Naive thymus-derived CD4-positive, alpha-beta T cell (primary cell): ENCODE measurements around the gene OR8H2. TPM values are rescaled to one million over a fixed set of nuclear protein-coding genes. Genes with fewer than 3 reads are reported as not detected.
"Not testable (repeated sequence)": the region's sequence is repeated elsewhere in the genome, so short reads cannot be mapped to it uniquely, and the experiment has no call there.

Experiments
- ATAC-seq: fragments of 150-1000 bp; cut with Tn5 transposase; 2 replicates; pipeline ENCODE4 v1.10.0; 2021; ENCODE audit warnings: mild to moderate bottlenecking, moderate library complexity
- CTCF ChIA-PET: fragments of 350-600 bp; sonication (Branson Sonifier 250); formaldehyde crosslinking; loops from one replicate; lab custom pipeline; 2021; ENCODE audit warnings: antibody characterized with exemption; lab: Charles Lee
- POLR2A ChIA-PET: fragments of 350-600 bp; sonication (Branson Sonifier 250); formaldehyde crosslinking; loops from one replicate; lab custom pipeline; 2021; ENCODE audit warnings: antibody characterized with exemption, inconsistent platforms; lab: Charles Lee
- DNase-seq, 9 donors: peaks; one replicate each; pipeline versions ENCODE4 v3.0.0 to v3.0.0-alpha.2; 2020 to 2022; ENCODE audit warnings: mixed read lengths in 1 of 9
- H3K27ac ChIP-seq: one replicate; pipeline ENCODE4 v1.7.0; 2013; ENCODE audit warnings: mild to moderate bottlenecking, low read depth, low read length, moderate library complexity
- H3K27me3 ChIP-seq, 2 donors: one replicate each; pipeline ENCODE4 v1.7.0; 2013; ENCODE audit warnings: low read length in 2 of 2, mild to moderate bottlenecking in 2 of 2, moderate library complexity in 2 of 2; ENCODE audit not compliant: control insufficient read depth in 2 of 2, insufficient read depth in 2 of 2
- H3K36me3 ChIP-seq, 3 experiments: 1 replicate in 2 of 3; 2 replicates in 1 of 3; pipeline ENCODE4 v1.7.0; 2013; ENCODE audit warnings: low read length in 3 of 3, mild to moderate bottlenecking in 3 of 3, moderate library complexity in 1 of 3; ENCODE audit not compliant: insufficient read depth in 3 of 3, control insufficient read depth in 2 of 3
- H3K4me1 ChIP-seq, 2 donors: one replicate each; pipeline ENCODE4 v1.7.0; 2013; ENCODE audit warnings: low read length in 2 of 2, mild to moderate bottlenecking in 2 of 2, moderate library complexity in 1 of 2; ENCODE audit not compliant: control insufficient read depth in 2 of 2, insufficient read depth in 2 of 2
- H3K4me3 ChIP-seq: 2 replicates; pipeline ENCODE4 v1.7.0; 2013; ENCODE audit warnings: mild to moderate bottlenecking, low read length
- H3K9me3 ChIP-seq, 3 experiments: 1 replicate in 2 of 3; 2 replicates in 1 of 3; pipeline ENCODE4 v1.7.0; 2013; ENCODE audit warnings: low read length in 3 of 3; ENCODE audit not compliant: control insufficient read depth in 2 of 3
- H3K27ac Mint-ChIP-seq, 9 donors: one replicate each; pipeline ENCODE4 v1.8.0; 2020 to 2022; ENCODE audit warnings: mixed read lengths in 9 of 9, mild to moderate bottlenecking in 8 of 9, moderate library complexity in 5 of 9, inconsistent platforms in 2 of 9
- H3K27me3 Mint-ChIP-seq, 5 donors: one replicate each; pipeline ENCODE4 v1.8.0; 2021 to 2022; ENCODE audit warnings: mixed read lengths in 5 of 5, mild to moderate bottlenecking in 1 of 5
- H3K36me3 Mint-ChIP-seq, 5 donors: one replicate each; pipeline ENCODE4 v1.8.0; 2020 to 2022; ENCODE audit warnings: mixed read lengths in 5 of 5, mild to moderate bottlenecking in 3 of 5, inconsistent platforms in 1 of 5
- H3K4me1 Mint-ChIP-seq, 7 donors: one replicate each; pipeline ENCODE4 v1.8.0; 2020 to 2022; ENCODE audit warnings: mixed read lengths in 7 of 7, mild to moderate bottlenecking in 3 of 7, inconsistent platforms in 1 of 7
- H3K4me3 Mint-ChIP-seq, 10 donors: one replicate each; pipeline ENCODE4 v1.8.0; 2020 to 2022; ENCODE audit warnings: mild to moderate bottlenecking in 10 of 10, mixed read lengths in 10 of 10, moderate library complexity in 6 of 10, inconsistent platforms in 2 of 10
- H3K9me3 Mint-ChIP-seq, 11 donors: one replicate each; pipeline ENCODE4 v1.8.0; 2020 to 2022; ENCODE audit warnings: mixed read lengths in 11 of 11, mild to moderate bottlenecking in 4 of 11, inconsistent platforms in 1 of 11, moderate library complexity in 1 of 11
- intact Hi-C, 2 donors: fragments of 100-400 bp; cut with micrococcal nuclease; formaldehyde crosslinking; loops; one replicate each; pipeline ENCODE4 v1.15.1; 2023
- polyA plus RNA-seq, 2 donors: library from polyadenylated mRNA; unstranded; fragments of 300-500 nt; fragmentation: Illumina TruSeq; gene quantifications; one replicate each; pipeline ENCODE4 v1.2.3, GENCODE V29; 2021
- total RNA-seq, 6 experiments: library from RNA in 5 of 6; stranded (reverse) in 5 of 6; gene quantifications; 1 replicate in 5 of 6; 2 replicates in 1 of 6; pipeline ENCODE4 v1.2.3 and lab custom pipeline; 2021 to 2026

Gene OR8H2
- total and polyA plus RNA-seq, 7 experiments from 2014 or later, result not detected

DNA sequence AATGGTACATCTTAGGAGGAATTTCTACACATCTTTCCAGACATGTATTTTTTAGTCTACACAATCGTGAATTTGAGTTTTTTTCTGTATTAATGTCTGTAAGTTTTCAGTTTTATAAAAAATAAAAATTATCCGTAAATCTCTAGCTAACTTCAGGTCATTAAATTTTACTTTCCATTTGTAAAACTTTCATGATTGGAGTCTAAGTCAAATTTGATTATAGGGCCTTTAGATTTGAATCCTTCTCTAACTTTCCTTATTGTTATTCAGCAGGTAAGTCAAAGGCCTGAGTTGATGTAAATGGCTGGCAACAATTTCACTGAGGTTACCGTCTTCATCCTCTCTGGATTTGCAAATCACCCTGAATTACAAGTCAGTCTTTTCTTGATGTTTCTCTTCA, 10.5 kb upstream of the OR8H2 start, which contains the start of gene OR8I2:
Gene OR8I2 (plus strand): TSS at position 301 of the 400 bp plus-strand sequence. CDS start 0 bp downstream, at position 301.
- Mint-ChIP-seq H3K4me1 (no peaks in the 10 kb centered on the region), H3K27me3 (no peaks in the 10 kb centered on the region), H3K4me3 (no peak within 1 kb of the TSS), H3K36me3 (no peaks in the 10 kb centered on the region), H3K9me3 (peaks cover 0 to 25% (median 8%) of the 10 kb centered on the region in 11 donors), H3K27ac (no peak within 1 kb of the TSS)
- ChIA-PET POLR2A (no interaction called here), CTCF (no interaction called here)
- no peaks in the 10 kb centered on the region for H3K27me3 ChIP-seq
- H3K27ac ChIP-seq, result no peak within 1 kb of the TSS
- no peaks in the 10 kb centered on the region for H3K36me3 ChIP-seq
- H3K4me3 ChIP-seq, result no peak within 1 kb of the TSS
- DNase-seq (no peak), ATAC-seq (no peak)
- H3K4me1 ChIP-seq, result no peaks in the 10 kb centered on the region
- intact Hi-C loops, result no loop called here
- H3K9me3 ChIP-seq, result no peaks in the 10 kb centered on the region

DNA sequence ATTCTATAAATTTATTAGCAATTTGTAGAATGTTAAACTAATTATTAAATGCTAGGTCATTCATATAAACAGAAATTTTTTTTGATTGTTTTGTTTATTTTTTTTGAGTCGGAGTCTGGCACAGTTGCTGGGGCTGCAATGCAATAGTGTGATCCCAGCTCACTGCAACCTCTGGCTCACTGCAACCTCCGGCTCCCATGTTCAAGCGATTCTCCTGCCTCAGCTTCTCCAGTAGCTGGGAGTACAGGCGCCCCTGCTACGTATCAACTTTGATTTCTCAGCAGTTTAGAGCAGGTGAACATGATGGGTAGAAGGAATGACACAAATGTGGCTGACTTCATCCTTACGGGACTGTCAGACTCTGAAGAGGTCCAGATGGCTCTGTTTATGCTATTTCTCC, 18.6 kb downstream of the OR8H2 start, which contains the start of gene OR8H3:
Gene OR8H3 (plus strand): TSS at position 301 of the 400 bp plus-strand sequence. CDS start 0 bp downstream, at position 301.
- ATAC-seq, result no peak
- ChIA-PET CTCF (no interaction called here), POLR2A (no interaction called here)
- H3K9me3 Mint-ChIP-seq, result peaks cover 0 to 11% (median 9%) of the 10 kb centered on the region in 11 donors
- no peaks in the 10 kb centered on the region for H3K27me3 Mint-ChIP-seq
- H3K27ac Mint-ChIP-seq, result no peak within 1 kb of the TSS
- Histone ChIP-seq H3K27me3 (no peaks in the 10 kb centered on the region), H3K4me1 (no peaks in the 10 kb centered on the region), H3K4me3 (no peak within 1 kb of the TSS), H3K27ac (no peak within 1 kb of the TSS), H3K36me3 (no peaks in the 10 kb centered on the region), H3K9me3 (no peaks in the 10 kb centered on the region)
- H3K36me3 Mint-ChIP-seq, result peaks cover 0 to 8% (median 0%) of the 10 kb centered on the region in 5 donors
- no peak for DNase-seq
- intact Hi-C loops, result no loop called here
- no peak within 1 kb of the TSS for H3K4me3 Mint-ChIP-seq
- no peaks in the 10 kb centered on the region for H3K4me1 Mint-ChIP-seq

DNA sequence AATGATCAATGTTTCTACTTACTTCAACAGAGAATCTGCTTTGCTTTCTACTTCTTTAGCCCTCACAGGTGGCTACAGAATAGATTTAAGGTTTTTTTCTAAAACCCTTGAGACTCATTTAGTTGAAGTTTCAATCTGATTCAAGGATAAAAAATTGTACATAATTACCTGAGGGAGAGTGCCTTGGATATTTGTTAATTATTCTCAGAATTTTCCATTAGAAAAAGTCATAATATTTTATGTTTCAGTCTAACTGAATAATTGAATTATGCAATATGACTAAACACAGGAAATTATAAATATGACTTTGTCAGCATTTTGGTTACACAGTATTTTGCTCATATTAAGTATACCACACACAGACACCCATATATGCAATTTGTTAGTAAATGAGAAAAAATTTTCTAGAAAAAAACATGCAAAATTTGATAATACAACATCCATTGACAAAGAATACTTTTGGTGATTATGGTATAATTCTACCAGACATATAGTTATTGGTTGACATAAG, 36.7 kb downstream of the OR8H2 start, which contains the start of gene OR8J3:
Gene OR8J3 (minus strand): TSS at position 51 of the 511 bp plus-strand sequence. CDS start 2,483 bp downstream, outside the sequence.
- Histone ChIP-seq H3K4me1 (no peaks in the 10 kb centered on the region), H3K36me3 (no peaks in the 10 kb centered on the region), H3K27me3 (no peaks in the 10 kb centered on the region), H3K27ac (no peak within 1 kb of the TSS), H3K4me3 (no peak within 1 kb of the TSS), H3K9me3 (no peaks in the 10 kb centered on the region)
- no peak for ATAC-seq
- H3K27me3 Mint-ChIP-seq, result no peaks in the 10 kb centered on the region
- H3K4me3 Mint-ChIP-seq, result no peak within 1 kb of the TSS
- no peaks in the 10 kb centered on the region for H3K4me1 Mint-ChIP-seq
- ChIA-PET POLR2A (no interaction called here), CTCF (no interaction called here)
- no peak for DNase-seq
- intact Hi-C loops, result no loop called here
- H3K27ac Mint-ChIP-seq, result no peak within 1 kb of the TSS
- peaks cover 4 to 22% (median 9%) of the 10 kb centered on the region in 11 donors for H3K9me3 Mint-ChIP-seq
- no peaks in the 10 kb centered on the region for H3K36me3 Mint-ChIP-seq

DNA sequence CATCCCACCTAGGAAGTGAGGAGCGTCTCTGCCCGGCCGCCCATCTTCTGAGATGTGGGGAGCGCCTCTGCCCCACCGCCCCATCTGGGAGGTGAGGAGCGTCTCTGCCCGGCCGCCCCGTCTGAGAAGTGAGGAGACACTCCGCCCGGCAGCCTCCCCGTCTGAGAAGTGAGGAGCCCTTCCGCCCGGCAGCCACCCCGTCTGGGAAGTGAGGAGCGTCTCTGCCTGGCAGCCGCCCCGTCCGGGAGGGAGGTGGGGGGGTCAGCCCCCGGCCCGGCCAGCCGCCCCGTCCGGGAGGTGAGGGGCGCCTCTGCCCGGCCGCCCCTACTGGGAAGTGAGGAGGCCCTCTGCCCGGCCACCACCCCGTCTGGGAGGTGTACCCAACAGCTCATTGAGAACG, 40.2 kb downstream of the OR8H2 start:
- H3K4me3 Mint-ChIP-seq, ATAC-seq, POLR2A ChIA-PET, H3K4me1 Mint-ChIP-seq, H3K27ac ChIP-seq, CTCF ChIA-PET, H3K27ac Mint-ChIP-seq, H3K9me3 ChIP-seq, H3K36me3 ChIP-seq, intact Hi-C loops, H3K27me3 Mint-ChIP-seq, H3K27me3 ChIP-seq, H3K4me1 ChIP-seq, H3K36me3 Mint-ChIP-seq, H3K4me3 ChIP-seq, DNase-seq: not testable (repeated sequence)
- H3K9me3 Mint-ChIP-seq, result peaks cover 0 to 19% (median 8%) of the 10 kb centered on the region in 11 donors

DNA sequence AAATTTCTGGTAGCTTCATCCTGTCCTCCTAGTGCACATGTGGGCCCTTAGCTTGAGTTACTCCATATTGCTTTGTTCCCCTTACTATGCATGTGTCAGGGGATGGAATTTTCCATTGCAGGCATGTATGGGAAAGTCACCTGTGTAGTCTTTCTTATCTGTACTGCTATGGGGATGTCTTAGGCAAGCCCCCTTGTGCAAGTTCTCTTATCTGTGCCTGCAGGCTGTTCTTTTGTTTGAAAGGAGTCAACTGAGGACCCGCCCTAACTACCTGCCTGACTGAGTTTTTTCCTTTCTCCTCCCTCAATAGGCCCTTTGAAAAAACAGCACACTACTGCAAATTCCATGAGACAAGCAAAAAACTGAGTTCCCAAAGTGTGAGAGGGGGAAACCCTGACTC, 47.9 kb downstream of the OR8H2 start:
- peaks cover 0 to 5% (median 0%) of the 10 kb centered on the region in 5 donors for H3K36me3 Mint-ChIP-seq
- H3K27ac Mint-ChIP-seq, result no peak overlapping the region
- Histone ChIP-seq H3K4me1 (no peaks in the 10 kb centered on the region), H3K4me3 (no peak overlapping the region), H3K27me3 (no peaks in the 10 kb centered on the region), H3K27ac (no peak overlapping the region), H3K9me3 (peaks cover 0 to 14% (median 0%) of the 10 kb centered on the region in 3 experiments), H3K36me3 (no peaks in the 10 kb centered on the region)
- ChIA-PET POLR2A (no interaction called here), CTCF (no interaction called here)
- intact Hi-C loops, result no loop called here
- no peak for DNase-seq
- no peaks in the 10 kb centered on the region for H3K4me1 Mint-ChIP-seq
- ATAC-seq, result no peak
- peaks cover 12 to 55% (median 22%) of the 10 kb centered on the region in 11 donors for H3K9me3 Mint-ChIP-seq
- no peaks in the 10 kb centered on the region for H3K27me3 Mint-ChIP-seq
- no peak overlapping the region for H3K4me3 Mint-ChIP-seq

DNA sequence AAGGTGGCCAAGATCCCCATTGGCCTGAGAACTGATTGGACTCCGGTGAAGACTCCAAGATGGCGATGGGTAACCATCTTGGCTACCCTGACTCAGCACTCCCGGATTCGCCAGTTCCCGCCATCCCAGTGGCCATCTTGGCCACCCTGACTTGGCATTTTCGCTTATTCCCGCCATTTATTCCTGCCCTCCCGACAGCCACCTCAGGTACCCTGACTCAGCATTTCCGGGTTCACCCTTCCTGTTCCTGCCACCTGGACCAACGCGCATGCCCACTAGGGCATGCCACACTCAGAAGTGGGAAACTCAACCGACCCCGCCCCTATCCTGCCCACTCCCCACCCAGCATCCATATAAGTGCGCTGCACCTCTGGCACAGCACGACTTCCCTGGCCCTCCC, 48.8 kb downstream of the OR8H2 start:
- no peak overlapping the region for H3K4me3 ChIP-seq
- no peak overlapping the region for H3K27ac ChIP-seq
- H3K27me3 Mint-ChIP-seq, result no peaks in the 10 kb centered on the region
- no peaks in the 10 kb centered on the region for H3K4me1 Mint-ChIP-seq
- POLR2A ChIA-PET, result no interaction called here
- intact Hi-C loops, result no loop called here
- H3K27me3 ChIP-seq, result no peaks in the 10 kb centered on the region
- CTCF ChIA-PET, result no interaction called here
- H3K9me3 Mint-ChIP-seq, result peaks cover 12 to 63% (median 23%) of the 10 kb centered on the region in 11 donors
- no peak overlapping the region for H3K27ac Mint-ChIP-seq
- H3K4me3 Mint-ChIP-seq, result no peak overlapping the region
- peaks cover 0 to 5% (median 0%) of the 10 kb centered on the region in 5 donors for H3K36me3 Mint-ChIP-seq
- no peaks in the 10 kb centered on the region for H3K4me1 ChIP-seq
- ATAC-seq (no peak), DNase-seq (no peak)
- H3K36me3 ChIP-seq, result no peaks in the 10 kb centered on the region
- H3K9me3 ChIP-seq, result peaks cover 0 to 14% (median 0%) of the 10 kb centered on the region in 3 experiments
